Measurements from ENCODE around the gene RABEP1. TPM values are rescaled to one million over a fixed set of nuclear protein-coding genes. Genes with fewer than 3 reads are reported as not detected.

RABEP1 gene
- total and polyA plus RNA-seq, 2 donors from 2014 or later: 21.1 to 47.6 TPM

GRCh38 chr17:5283571-5284315 is 1.7 kb downstream of the RABEP1 start:
- no peaks in the 10 kb centered on the region for H3K36me3 ChIP-seq (ENCODE audit: control insufficient read depth in 2 of 3, insufficient read depth in 3 of 3, low read length in 3 of 3)
- intact Hi-C loops (cut with DNase I): no loop called here
- DNase-seq: peak in 1 of 5 donors; percentile 2
- H3K27me3 ChIP-seq (ENCODE audit: control insufficient read depth, insufficient read depth, low read length): no peaks in the 10 kb centered on the region
- H3K4me3 ChIP-seq (ENCODE audit: low read length in 3 of 3): peak overlapping the region; percentile 17 to 70 (median 28)
- H3K9ac ChIP-seq (ENCODE audit: low read length in 3 of 3): no peak overlapping the region
- H3K4me1 ChIP-seq (ENCODE audit: control insufficient read depth in 2 of 3, insufficient read depth in 2 of 3, low read depth in 1 of 3, low read length in 3 of 3): peaks cover 0 to 2% (median 0%) of the 10 kb centered on the region in 3 donors
- H3K9me3 ChIP-seq (ENCODE audit: control insufficient read depth in 2 of 3, insufficient read depth in 1 of 3, low read length in 3 of 3): no peaks in the 10 kb centered on the region
- H3K27ac ChIP-seq (ENCODE audit: low read depth in 2 of 2, low read length in 2 of 2): no peak overlapping the region
- no peak for FAIRE-seq
- TF ChIP-seq, protein P1, sequence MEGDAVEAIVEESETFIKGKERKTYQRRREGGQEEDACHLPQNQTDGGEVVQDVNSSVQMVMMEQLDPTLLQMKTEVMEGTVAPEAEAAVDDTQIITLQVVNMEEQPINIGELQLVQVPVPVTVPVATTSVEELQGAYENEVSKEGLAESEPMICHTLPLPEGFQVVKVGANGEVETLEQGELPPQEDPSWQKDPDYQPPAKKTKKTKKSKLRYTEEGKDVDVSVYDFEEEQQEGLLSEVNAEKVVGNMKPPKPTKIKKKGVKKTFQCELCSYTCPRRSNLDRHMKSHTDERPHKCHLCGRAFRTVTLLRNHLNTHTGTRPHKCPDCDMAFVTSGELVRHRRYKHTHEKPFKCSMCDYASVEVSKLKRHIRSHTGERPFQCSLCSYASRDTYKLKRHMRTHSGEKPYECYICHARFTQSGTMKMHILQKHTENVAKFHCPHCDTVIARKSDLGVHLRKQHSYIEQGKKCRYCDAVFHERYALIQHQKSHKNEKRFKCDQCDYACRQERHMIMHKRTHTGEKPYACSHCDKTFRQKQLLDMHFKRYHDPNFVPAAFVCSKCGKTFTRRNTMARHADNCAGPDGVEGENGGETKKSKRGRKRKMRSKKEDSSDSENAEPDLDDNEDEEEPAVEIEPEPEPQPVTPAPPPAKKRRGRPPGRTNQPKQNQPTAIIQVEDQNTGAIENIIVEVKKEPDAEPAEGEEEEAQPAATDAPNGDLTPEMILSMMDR (IDR thresholded peaks at IDR 0.05; ENCODE audit: borderline replicate concordance, extremely low read depth, insufficient read depth): no peak

DNA sequence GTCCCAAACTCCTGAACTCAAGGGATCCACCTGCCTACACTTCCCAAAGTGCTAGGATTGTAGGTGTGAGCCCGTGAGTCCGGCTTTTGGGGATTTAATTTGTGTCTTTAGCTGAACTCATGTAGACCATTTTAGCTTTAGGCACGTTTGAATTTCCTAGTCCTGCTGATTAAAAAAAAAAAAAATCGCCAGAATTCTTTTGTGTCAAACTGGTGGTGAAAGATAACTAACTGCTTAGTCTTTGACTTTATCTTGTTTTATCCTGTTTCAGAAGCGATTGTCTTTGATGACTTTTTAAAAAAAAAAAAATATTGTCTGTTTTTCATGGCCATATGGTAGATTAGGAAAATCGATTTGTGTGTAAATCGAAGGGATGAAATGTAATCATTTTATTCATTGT is 2.6 kb downstream of the RABEP1 start:
- no peaks in the 10 kb centered on the region for H3K27me3 ChIP-seq (ENCODE audit: control insufficient read depth, insufficient read depth, low read length)
- intact Hi-C loops (cut with DNase I): no loop called here
- H3K27ac ChIP-seq (ENCODE audit: low read depth in 2 of 2, low read length in 2 of 2): no peak overlapping the region
- H3K4me3 ChIP-seq (ENCODE audit: low read length in 3 of 3): no peak overlapping the region
- H3K9me3 ChIP-seq (ENCODE audit: control insufficient read depth in 2 of 3, insufficient read depth in 1 of 3, low read length in 3 of 3): no peaks in the 10 kb centered on the region
- TF ChIP-seq, protein P1 (IDR thresholded peaks at IDR 0.05; ENCODE audit: borderline replicate concordance, extremely low read depth, insufficient read depth): no peak
- no peak overlapping the region for H3K9ac ChIP-seq (ENCODE audit: low read length in 3 of 3)
- FAIRE-seq (no peak), DNase-seq (no peak)
- H3K4me1 ChIP-seq (ENCODE audit: control insufficient read depth in 2 of 3, insufficient read depth in 2 of 3, low read depth in 1 of 3, low read length in 3 of 3): peaks cover 0 to 2% (median 0%) of the 10 kb centered on the region in 3 donors
- H3K36me3 ChIP-seq (ENCODE audit: control insufficient read depth in 2 of 3, insufficient read depth in 3 of 3, low read length in 3 of 3): no peaks in the 10 kb centered on the region

- peaks cover 0 to 4% (median 0%) of the 10 kb centered on the region in 3 donors for H3K36me3 ChIP-seq (ENCODE audit: control insufficient read depth in 2 of 3, insufficient read depth in 3 of 3, low read length in 3 of 3)
- intact Hi-C loops (cut with DNase I): no loop called here
These were observed 4.8 kb downstream of the RABEP1 start for GRCh38 chr17:5286846-5287245.

More at GRCh38 chr17:5286846-5287245, 4.8 kb downstream of the RABEP1 start:
- TF ChIP-seq, protein P1 (IDR thresholded peaks at IDR 0.05; ENCODE audit: borderline replicate concordance, extremely low read depth, insufficient read depth): no peak
- Histone ChIP-seq H3K9ac (ENCODE audit: low read length in 3 of 3) (no peak overlapping the region), H3K27ac (ENCODE audit: low read depth in 2 of 2, low read length in 2 of 2) (no peak overlapping the region), H3K4me3 (ENCODE audit: low read length in 3 of 3) (no peak overlapping the region), H3K4me1 (ENCODE audit: control insufficient read depth in 2 of 3, insufficient read depth in 2 of 3, low read depth in 1 of 3, low read length in 3 of 3) (peaks cover 0 to 2% (median 0%) of the 10 kb centered on the region in 3 donors), H3K9me3 (ENCODE audit: control insufficient read depth in 2 of 3, insufficient read depth in 1 of 3, low read length in 3 of 3) (no peaks in the 10 kb centered on the region), H3K27me3 (ENCODE audit: control insufficient read depth, insufficient read depth, low read length) (no peaks in the 10 kb centered on the region)
- no peak for FAIRE-seq
- DNase-seq: no peak
